GM21515 (cell line): ENCODE data around the gene TOX2.

ENCODE experiments used
- ATAC-seq: cut with Tn5 transposase; IDR thresholded peaks from one replicate; pipeline ENCODE4 v1.9.1; 2021; ENCODE audit not compliant: unreplicated experiment

Gene TOX2

DNA sequence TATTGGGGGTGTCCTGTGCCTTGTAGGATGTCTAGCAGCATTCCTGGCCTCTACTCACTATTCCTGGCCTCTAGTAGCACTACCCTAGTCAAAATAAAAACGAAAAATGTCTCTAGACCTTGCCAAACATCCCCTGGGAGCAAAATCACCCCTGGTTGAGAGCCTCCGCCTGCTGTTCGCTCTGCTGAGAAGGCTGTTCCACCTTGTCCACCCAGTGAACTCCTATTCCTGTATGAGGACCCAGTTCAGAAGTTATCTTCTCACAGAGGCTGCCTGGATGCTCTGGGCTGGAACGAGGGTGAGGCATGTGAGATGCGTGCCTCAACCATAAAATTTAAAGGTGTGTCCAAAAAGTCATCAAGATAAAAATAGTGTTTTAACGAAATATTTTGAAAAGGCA lies 101.9 kb downstream of the TOX2 start:
- no peak for ATAC-seq

DNA sequence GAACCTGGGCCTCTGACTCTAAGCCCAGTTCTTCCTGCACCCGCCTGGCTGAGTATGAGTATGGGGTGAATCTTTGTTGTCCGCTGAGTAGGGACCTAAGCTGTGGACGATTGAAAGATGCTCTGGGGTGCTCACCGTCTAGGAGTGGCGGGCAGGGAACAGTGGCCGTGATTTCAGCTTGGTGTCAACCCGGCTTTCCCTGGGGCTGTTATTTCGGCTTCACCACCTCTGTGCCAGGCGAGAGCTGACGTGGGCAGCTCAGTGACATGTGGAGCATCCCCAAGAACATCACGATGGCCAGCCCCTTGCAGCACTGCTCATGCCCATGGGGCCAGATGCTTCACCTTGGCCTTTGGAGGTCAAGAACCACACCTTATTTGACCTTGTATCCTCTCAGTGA lies 102.6 kb downstream of the TOX2 start:
- no peak for ATAC-seq

DNA sequence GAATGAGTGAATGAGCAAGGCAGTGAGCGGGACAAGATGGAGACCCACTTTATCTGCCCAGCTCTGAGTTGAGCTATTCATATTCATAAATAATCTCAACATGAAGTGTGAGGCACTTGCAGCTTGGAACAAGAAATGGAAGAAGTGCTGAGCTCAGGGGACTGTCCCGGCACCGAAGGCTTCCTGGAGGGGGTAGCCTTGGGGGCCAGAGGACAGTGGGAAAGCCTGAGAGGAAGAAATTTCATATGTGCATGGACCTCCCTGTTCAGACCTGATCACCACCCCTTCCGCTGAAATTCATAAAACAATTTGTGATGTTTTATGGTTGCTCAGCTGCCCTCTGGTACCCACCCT lies 103.2 kb downstream of the TOX2 start:
- ATAC-seq: no peak

DNA sequence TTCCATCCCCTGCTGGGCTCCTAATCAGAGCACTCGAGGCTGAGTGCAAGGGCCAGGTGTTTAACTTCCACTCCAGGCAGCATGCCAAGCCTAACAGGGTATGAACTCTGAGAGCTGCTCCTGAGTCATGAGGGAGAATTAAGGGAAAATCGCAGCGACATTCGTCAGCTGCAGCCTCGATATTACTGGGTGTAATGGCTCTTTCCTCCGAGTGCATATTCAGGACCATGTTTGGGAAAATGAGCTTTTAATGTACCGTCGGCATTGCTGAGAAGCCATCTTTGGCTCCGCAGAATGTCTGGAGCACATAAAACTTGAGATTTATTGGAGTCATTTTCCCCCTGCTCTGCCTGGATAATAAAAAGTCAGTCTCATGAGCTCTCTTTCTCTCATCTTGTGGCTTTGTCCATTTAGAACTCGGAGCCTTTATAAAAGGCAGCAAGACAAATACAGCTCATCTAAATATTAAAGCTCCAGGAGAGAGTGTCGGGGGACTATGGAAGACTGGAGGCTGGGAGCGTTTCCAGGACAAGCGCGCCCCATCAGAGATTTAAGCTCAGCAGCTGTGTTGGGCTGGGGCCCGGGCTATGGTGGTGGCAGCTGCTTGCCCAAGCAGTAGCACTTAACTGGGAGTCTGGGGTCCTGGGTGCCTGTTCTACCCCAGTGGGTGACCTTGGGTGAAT lies 103.7 kb downstream of the TOX2 start:
- no peak for ATAC-seq

DNA sequence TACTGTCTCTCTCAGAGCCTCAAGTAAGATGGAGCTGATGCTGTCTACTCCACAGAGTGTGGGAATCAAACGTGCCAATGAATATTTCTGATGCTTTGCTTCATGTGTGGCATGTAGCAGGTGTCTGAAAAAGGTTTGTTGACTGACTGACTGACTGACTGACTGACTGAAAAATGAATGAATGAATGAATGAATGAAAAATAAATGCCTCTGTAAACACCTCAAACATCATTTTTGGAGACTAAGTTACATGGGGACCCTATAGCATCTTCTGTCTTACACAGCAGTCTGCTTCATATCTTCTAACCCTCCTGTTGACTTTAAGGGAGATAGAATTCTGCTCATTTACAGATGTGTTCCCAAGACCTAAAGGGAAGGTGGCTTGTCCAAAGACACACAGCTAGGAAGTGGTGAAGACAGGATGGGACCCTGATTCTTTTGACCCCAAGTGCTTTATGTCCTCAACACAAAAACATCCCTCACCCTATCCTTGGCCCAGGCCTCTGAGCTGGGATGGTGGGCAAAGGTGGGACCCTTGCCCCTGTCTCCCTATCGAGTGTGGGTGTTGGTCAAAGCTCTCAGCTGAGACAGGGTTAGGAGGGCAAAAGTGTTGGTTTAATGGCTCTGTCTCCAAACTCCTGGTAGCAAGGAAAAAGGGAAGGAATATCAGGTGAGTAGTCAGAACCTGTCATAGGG lies 104.4 kb downstream of the TOX2 start:
- no peak for ATAC-seq

DNA sequence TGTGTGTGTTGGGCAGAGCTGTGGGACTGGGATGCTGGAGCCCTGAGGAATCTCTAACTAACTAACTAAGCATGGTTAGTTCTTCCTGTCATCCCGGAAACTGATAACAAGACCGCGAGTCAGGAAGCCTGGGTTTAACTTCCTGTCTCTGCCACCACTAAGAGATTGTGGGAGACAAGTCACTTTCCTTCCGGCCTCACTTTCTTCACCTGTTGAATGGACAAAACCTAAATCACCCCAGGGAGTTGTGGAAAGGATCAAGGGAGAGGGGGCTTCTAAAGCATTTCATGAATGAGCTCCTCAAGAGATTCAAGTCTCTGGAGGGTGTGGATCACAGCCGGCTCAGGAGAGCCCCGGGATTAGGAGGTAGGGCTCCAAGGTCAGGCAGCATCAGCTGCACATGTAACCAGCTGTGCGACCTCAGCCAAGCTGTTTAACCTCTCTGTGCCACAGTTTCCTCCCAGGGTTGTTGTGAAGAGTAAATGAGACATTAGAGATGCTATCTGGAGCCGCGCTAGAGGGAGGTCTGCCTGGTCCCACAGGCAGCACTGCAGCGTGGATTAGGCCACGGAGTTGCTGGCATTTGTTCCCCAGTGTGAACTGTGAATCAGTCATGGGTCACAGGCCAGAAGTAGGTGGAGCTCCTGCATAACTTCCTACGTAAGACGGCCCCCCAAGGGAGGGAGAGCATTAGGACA lies 105.1 kb downstream of the TOX2 start:
- no peak for ATAC-seq

DNA sequence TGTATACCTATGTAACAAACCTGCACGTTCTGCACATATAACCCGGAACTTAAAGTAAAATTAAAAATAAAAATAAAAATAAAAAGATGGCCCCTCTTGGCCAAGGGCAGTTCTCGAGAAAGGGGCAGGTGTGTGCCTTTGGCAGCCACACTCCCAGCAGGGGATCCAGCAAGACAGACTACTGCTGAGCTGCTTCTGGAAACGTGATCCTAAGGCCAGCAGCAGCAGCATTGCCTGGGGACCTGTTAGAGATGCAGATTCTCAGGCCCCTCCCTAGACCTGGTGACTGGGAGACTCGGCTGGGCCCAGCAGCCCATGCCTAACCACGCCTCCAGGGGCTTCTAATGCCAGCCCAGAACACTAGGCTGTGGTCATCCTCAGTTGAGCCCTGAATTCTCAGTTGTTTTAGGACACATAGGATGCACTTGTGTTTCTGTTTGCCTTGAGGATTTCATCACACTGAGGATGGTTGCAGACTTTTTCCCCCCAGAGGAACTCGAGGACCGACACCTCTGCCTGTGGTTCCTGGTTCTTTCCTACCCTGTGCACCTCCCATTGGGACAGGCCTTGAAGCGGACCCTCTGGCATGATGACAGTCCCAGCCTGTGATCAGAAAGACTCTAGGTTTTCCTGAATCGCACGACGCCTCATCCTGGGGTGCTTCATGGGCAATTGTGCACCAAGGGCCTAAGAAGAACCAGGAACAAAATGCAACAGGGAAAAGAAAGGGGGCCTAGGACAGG lies 105.9 kb downstream of the TOX2 start:
- no peak for ATAC-seq

DNA sequence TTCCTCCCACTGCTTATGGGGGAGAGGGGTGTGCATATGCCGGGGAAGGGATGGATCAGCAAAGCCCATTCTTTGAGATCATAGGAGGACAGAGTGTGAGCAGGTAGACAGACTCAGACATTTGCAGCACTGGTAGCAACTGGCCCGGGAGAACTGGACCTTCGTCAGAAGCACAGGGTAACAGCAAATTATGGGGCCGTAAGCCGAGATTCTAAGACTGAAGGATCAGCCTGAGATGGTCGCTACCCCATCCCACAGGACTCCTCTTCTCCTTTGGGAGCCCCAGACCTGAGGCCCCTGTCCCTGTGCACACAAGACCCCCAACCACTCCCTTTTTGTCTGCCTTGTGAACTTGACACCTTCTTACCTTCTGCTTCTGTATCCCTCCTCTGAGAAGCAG lies 106.5 kb downstream of the TOX2 start:
- no peak for ATAC-seq

DNA sequence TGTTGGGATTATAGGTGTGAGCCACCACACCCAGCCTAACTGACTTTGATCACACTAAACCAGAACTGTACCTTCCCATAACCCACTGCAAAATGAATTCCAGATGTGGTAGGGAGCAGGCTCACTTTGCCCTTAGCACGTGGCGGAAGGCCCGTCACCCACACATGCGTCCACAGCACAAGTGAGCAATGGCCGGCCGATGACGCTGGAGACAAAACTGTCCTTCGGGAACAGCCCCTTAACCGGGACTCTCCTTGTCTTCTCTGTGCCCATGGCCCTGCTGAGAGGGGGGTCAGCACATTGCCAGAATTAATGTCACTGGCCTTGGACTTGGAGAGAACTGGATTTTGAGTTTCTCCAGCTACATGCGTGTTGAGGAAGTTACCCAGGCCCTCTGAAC lies 107.2 kb downstream of the TOX2 start:
- no peak for ATAC-seq

DNA sequence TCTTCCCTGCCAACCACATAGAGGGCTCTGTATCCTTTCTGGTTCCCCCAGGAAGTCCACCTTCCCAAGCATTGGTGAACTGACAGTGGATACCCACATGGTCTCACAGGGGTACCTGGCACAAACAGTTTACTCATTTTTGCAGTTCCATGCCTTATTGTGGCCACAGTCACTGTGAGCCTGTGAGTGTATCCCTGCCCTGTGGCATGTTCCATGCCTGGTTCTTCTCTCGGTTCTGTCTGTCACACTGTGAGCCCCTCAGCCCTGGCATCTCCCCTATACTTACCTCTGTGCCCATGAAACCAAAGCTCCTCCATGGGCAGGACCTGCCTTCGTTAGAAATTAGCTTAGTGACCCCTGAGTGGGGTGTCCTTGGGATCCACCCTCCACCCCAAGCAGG lies 107.8 kb downstream of the TOX2 start:
- ATAC-seq: no peak

DNA sequence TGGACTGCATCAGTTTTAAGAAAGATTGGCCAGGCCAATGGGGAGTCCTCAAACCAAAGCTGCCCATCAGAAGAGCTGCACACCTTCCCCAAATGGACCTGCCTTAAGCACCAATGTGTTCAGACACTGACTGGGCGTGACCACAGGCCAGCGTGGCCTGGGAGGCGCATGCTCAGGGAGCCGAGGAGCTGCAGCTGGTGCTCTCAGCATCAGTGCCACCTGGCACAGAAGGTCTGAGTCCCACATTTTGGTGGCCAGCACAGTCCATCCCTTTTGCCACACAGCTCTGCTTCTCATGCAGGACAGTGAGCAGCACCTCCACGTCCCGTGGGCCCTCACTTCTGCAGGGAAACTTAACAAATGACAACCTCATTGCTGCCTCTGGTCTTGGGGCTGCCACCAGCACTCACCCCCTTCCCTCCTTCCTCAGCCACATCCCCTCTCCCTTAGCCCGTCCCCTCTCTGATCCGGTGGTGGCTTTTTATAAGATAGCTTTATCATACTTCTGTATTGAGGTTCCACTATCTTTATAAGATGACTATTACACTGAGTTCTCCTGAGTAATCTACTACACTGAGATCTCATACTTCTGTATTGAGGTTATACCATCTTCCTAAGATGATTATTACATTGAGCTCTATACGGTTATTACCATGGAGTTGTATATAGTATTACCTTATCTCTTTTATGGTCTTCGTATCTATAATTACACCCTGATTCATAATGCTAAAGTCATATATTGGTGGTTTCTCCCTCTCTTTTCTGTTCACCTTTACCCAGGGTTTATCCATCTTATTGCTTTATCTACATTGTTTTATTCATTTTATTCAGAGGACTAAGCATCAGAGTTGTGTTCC lies 109.1 kb downstream of the TOX2 start:
- no peak for ATAC-seq

DNA sequence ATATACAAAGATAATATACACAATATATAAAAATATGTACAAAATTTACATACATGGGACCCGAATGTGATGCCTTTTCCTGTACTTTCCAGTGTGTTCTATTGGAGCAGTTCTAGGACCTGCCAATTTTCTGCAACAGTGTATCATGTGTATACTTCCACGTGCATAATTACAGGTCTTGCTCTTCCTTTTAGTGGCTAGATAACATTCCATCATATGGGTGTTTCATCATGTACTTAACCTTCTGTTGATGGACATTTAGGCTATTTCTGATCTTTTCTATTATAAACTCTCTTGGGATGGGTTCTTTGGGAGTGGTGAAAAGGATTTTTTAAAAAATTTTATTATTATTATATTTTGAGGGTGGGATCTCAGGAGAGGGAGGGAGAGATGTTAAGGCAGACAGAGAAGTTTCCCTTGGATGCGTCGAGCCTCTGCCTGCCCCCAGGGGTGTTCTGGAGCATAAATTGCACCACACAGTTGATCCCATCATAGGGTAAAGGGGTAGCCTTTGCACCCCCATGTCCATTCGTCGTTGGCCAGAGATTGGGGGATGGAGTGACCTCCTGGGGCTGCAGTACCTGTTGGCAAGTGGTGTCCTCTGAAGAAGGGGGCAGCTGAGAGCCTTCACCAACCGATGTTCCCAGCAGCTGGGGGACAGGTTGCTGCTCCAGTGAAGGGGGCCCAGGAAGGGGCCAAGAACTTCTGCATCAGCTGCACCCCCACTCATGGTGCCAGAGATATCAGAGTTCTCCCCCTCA lies 110.3 kb downstream of the TOX2 start:
- no peak for ATAC-seq

DNA sequence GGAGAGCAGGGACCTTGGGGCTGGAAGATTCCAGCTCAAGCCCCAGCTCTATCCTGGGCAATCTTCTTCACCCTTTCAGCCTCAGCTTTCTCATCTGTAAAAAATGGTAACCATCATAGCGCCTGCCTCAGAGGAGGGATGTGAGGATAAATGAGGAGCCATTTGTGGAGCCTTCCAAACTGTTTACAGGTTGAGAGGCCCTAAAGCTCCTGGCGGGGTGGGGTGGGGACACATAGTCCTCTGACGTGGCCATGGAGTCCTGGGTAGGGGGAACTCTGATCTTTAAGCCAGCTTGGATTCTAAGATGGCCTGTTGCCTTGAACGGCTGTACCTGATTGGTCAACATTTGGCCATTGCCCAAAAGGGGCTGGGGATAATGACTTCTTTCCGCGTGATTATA lies 111.1 kb downstream of the TOX2 start:
- no peak for ATAC-seq

DNA sequence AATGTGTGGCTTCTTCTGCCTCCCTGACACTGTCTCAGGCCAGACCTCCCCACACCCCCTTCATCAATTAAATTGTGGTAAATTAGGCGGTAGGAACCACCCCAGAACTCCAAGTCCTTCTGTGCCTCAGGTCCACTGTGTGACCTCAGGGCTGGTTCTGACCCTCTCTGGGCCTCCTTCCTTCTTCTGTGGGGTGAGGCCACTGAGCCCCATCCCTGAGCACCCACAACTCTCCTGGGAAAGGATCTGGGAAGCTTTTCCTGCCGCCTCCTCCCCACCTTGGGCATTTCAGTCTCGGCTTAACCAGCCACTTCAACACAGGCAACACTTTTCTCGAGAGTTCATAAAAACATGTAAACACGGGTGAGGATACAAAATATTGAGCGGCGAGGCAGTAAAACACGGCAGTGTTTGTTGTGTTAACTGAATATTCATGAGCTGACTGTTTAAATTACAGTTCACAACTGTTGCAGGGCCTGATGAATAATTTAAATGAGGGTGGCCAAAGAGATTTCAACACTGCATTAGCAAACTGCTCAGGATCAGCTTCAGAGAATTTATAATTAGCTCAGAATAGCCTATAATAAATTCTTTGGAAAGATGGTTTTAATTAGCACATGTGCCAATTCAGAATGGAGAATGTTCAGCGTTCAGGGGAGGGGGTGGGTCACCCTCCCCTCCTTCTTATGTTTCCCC lies 112.1 kb downstream of the TOX2 start:
- no peak for ATAC-seq

DNA sequence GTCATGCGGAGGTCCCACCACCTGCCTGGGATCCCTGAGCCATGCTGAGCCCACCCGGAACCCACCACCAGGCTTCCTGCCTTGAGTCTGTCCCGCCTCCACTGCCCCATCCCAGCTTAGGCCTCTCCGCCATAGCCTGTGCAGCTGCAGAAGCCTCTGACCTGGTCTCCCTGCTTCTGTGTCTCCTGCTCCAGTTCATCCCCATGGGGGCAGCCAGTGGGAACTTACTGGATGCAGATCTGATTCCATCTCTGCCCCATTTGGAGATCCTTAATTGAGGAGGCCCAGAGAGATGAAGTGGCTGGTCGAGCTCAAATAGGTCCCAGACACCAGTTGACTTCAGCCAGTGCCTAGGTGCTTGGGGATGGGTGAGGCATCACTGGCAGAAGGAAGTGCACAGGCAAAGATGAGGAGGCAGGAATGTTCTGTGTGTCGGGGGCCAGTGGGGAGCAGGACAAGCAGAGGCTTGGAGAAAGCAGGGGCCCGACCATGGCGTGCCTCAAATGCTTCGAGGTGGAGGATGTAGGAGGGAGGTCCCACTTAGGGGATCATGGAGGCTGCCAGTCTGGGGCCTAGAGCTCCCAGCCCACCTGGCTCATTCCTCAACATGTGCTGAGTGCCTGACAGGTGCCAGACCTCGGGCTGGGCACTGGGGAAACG lies 112.8 kb downstream of the TOX2 start:
- no peak for ATAC-seq

DNA sequence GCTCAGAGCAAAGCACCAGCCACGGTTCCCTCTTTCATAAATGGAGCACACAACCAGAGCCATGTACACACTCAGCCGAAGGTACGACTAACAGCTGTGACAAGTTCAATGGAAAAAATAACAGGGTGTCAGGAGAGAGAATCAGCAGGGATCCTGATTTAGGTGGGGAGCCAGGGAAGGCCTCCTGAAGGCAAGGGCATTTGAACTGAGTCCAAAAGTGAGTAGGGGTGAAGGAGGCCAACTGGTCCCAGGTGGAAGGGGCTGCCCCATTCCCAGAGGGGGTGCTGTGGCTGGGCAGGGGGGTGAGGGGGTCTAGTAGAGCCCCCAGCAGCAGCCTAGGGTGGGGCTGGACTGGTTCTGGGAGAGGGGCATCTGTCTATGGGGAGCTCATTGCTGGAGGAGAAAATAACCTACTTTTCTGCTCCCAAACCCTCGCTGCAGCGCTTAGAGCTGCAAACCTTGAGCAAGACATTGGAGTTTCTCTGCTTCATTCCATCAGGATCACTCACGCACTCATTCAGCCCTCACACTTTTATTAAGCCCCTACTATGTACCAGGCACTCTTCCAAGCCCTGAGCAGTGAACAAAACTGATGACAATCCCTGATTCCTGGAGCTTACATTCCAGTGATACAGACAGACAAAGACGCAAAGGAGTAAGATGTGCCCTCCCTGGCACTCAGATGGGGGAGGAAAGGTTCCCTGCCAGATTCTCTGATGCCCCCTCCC lies 113.5 kb downstream of the TOX2 start:
- ATAC-seq: no peak

DNA sequence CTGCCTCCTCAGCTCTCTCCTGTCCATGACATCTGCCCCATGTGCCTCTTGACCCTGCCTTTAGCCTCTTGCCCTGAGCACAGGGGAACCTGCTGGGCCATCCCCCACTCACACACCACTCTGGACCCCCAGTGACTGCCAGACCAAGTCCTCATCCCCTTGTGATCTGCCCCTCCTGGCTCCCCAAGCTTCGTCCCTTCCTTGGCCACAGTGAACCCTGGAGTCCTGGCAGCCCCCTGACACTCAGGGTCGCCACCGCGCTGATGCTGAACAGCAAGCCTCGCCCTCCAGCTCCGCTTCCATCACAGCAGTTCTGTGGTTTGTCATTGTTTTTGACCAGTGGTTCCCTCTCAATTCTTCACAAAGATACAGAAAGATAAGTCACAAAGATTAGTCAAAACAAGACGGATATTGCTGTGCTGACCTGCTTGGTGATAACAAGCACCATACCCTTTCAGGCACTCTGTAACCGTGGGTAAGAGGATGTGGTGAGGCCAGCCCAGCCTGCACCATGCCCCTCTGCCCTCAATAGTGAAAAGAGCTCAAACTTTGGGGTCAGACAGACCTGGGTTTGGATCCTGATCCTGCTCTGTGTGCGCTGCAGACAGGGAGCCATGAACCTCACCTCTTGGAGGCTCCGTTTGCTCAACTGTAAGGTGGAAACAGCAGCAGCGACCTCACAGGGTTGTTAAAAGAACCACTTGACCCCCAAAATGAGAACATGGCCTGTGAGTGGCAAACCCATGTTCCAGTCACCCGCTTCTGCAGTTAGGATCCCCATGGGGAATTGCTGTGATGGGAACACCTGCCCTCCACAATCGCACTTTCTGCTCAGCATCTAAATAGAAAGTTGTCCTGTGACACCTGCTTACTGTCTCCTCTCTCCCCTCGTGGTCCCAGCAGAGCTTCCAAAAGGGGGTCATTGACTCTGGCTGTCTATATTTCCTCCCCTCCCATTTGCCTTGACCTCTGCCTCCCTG lies 114.5 kb downstream of the TOX2 start:
- ATAC-seq: no peak
